ENCODE measurements around the gene MBOAT1.

DNA sequence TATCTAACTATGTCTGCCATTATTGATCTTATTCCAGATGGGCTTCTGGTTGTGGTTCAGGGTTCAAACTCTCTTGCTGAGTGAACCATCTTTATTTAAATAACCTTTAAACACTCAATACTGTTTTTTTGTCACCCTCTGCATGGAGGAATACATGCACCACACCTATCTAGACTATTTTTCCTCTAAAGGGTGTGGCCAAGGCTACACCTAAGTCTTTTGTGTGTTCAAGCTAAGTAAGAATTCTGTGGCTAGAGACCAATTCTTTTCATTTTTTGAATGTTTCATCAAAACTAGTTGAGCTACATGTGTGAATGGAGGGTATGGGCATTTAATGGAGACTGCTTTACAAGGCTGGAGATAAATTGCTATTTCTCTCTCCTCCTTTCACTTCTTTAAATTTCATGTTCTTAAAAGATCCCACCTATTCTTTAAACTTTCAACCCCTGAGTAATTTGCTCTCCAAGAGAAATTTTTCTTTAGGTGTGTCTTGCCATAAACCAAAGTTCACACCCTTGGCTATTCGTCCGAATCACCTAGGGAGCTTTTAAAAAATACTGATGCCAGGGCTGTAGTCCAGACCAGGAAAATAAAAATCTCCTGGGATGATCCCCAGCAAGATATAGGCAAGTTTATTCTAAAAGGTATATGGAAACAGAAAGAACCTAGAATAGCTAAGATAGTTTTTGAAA, 24.8 kb upstream of the MBOAT1 start:
- TF ChIP-seq POLR2A (IDR thresholded peaks at IDR 0.05) (no peak), CTCF (IDR thresholded peaks at IDR 0.05 in 4 of 5, conservative IDR thresholded peaks at IDR 0.05 in 1 of 5) (no peak)

Measured in gastrocnemius medialis (tissue), 4 donors.